ENCODE results near the gene KLF5.

DNA sequence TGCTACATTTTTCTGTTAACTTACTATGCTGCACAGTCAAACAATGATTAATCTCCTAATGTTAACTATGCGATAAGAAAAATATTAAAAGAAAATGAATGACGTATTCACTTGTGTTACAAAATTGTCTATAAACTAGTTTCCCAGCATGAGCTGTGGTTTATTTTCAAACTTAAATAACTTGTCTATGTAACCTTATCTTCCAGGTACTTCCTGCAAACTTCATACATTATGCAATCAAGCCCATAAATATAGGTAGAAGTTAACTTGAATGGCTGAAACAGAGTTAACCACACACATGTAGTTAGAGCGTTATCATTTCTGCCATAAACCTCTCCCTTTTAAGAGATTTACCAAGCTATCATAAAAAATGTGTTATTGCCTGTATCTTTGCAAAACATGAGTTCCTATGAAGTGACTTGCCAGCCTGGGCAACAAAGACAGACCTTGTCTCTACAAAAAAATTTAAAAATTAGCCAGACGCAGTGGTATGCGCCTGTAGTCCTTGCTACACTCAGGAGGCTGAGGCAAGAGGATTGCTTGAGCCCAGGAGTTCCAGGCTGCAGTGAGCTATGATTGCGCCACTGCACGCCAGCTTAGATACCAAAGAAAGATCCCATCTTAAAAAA lies 17.7 kb upstream of the KLF5 start:
- TF ChIP-seq, protein P1, sequence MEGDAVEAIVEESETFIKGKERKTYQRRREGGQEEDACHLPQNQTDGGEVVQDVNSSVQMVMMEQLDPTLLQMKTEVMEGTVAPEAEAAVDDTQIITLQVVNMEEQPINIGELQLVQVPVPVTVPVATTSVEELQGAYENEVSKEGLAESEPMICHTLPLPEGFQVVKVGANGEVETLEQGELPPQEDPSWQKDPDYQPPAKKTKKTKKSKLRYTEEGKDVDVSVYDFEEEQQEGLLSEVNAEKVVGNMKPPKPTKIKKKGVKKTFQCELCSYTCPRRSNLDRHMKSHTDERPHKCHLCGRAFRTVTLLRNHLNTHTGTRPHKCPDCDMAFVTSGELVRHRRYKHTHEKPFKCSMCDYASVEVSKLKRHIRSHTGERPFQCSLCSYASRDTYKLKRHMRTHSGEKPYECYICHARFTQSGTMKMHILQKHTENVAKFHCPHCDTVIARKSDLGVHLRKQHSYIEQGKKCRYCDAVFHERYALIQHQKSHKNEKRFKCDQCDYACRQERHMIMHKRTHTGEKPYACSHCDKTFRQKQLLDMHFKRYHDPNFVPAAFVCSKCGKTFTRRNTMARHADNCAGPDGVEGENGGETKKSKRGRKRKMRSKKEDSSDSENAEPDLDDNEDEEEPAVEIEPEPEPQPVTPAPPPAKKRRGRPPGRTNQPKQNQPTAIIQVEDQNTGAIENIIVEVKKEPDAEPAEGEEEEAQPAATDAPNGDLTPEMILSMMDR (IDR thresholded peaks at IDR 0.05), result no peak
- TF ChIP-seq EZH2 (IDR thresholded peaks at IDR 0.05) (no peak), EZH2phosphoT487 (IDR thresholded peaks at IDR 0.05) (no peak)
